GM21717 (cell line): ENCODE measurements around the gene C1orf35.

ENCODE experiments used
- ATAC-seq: cut with Tn5 transposase; IDR thresholded peaks from one replicate; pipeline ENCODE4 v1.9.1; 2021; ENCODE audit warnings: mild to moderate bottlenecking, moderate library complexity; ENCODE audit not compliant: unreplicated experiment

C1orf35 gene

GRCh38 chr1:228095938-228096337, 7.2 kb downstream of the C1orf35 start:
- no peak for ATAC-seq

- ATAC-seq, result no peak
Observed at GRCh38 chr1:228095161-228095560, 8.0 kb downstream of the C1orf35 start.

- no peak for ATAC-seq
Observed at GRCh38 chr1:228094432-228095016, 8.6 kb downstream of the C1orf35 start.

- no peak for ATAC-seq
Observed at GRCh38 chr1:228093050-228093906, 9.8 kb downstream of the C1orf35 start.

- ATAC-seq, result no peak
Observed at GRCh38 chr1:228092342-228093049, 10.6 kb downstream of the C1orf35 start.

- ATAC-seq, result no peak
Observed at GRCh38 chr1:228091084-228091483, 12.0 kb downstream of the C1orf35 start.

- ATAC-seq, result no peak
Observed at GRCh38 chr1:228090613-228091081, 12.5 kb downstream of the C1orf35 start.

GRCh38 chr1:228089519-228090380, 13.4 kb downstream of the C1orf35 start:
- no peak for ATAC-seq

GRCh38 chr1:228088586-228089498, 14.3 kb downstream of the C1orf35 start:
- no peak for ATAC-seq

GRCh38 chr1:228087771-228088251, 15.3 kb downstream of the C1orf35 start:
- no peak for ATAC-seq

GRCh38 chr1:228085287-228085951, 17.7 kb downstream of the C1orf35 start:
- no peak for ATAC-seq

- ATAC-seq, result no peak
Observed at GRCh38 chr1:228084797-228085196, 18.3 kb downstream of the C1orf35 start.

- no peak for ATAC-seq
Observed at GRCh38 chr1:228084325-228084724, 18.8 kb downstream of the C1orf35 start.

- no peak for ATAC-seq
Observed at GRCh38 chr1:228083871-228084278, 19.2 kb downstream of the C1orf35 start.

- peak; percentile 14 for ATAC-seq
Observed at GRCh38 chr1:228082918-228083870, 19.9 kb downstream of the C1orf35 start.

GRCh38 chr1:228082214-228082917, 20.8 kb downstream of the C1orf35 start, which contains the start of gene ARF1:
Gene ARF1, plus strand, starts transcription at chr1:228082708. Its CDS starts 14,407 bp downstream, at chr1:228097115.
- ATAC-seq, result peak; percentile 72

- ATAC-seq, result peak; percentile 26
Observed at GRCh38 chr1:228081578-228082213, 21.4 kb downstream of the C1orf35 start.
